Natural killer cell treated with Interleukin-12 subunit alpha and Interleukin-12 subunit beta and Interleukin-15 and Interleukin-18, amount 100 ng/mL, for 72 hours (primary cell): ENCODE results near the gene RBPMS2. TPM values are rescaled to one million over a fixed set of nuclear protein-coding genes. Genes with fewer than 3 reads are reported as not detected.
A peak's percentile ranks its signal among the peaks of the same experiment; 100 is the strongest.

Experiments used
- ATAC-seq, 2 donors: fragments of 150-1000 bp; cut with Tn5 transposase in 1 of 2; sonication (Bioruptor Pico), chemical (Tn5 transposase) in 1 of 2; 2 replicates each; pipeline ENCODE4 v1.10.0; 2021
- DNase-seq: peaks from one replicate; pipeline ENCODE4 v3.0.0; 2022; ENCODE audit warnings: low spot score
- H3K27ac Mint-ChIP-seq, 2 donors: 1 replicate in 1 of 2; 2 replicates in 1 of 2; pipeline ENCODE4 v1.8.0; 2022; ENCODE audit warnings: mixed read lengths in 2 of 2, mild to moderate bottlenecking in 1 of 2, moderate library complexity in 1 of 2
- H3K27me3 Mint-ChIP-seq, 2 donors: 1 replicate in 1 of 2; 2 replicates in 1 of 2; pipeline ENCODE4 v1.8.0; 2022; ENCODE audit warnings: mixed read lengths in 2 of 2
- H3K36me3 Mint-ChIP-seq: one replicate; pipeline ENCODE4 v1.8.0; 2022; ENCODE audit warnings: mixed read lengths
- H3K4me1 Mint-ChIP-seq, 2 donors: 1 replicate in 1 of 2; 2 replicates in 1 of 2; pipeline ENCODE4 v1.8.0; 2022; ENCODE audit warnings: low read depth in 2 of 2, mixed read lengths in 2 of 2, mild to moderate bottlenecking in 1 of 2
- H3K4me3 Mint-ChIP-seq: one replicate; pipeline ENCODE4 v1.8.0; 2022; ENCODE audit warnings: mixed read lengths
- H3K9me3 Mint-ChIP-seq: 2 replicates; pipeline ENCODE4 v1.8.0; 2022; ENCODE audit warnings: mixed read lengths
- total RNA-seq, 2 donors: library from RNA; stranded (reverse); gene quantifications; one replicate each; pipeline ENCODE4 v1.2.3, GENCODE V29; 2022

Gene RBPMS2
- total RNA-seq, 2 donors from 2014 or later, result 0.33 to 1.7 TPM

DNA sequence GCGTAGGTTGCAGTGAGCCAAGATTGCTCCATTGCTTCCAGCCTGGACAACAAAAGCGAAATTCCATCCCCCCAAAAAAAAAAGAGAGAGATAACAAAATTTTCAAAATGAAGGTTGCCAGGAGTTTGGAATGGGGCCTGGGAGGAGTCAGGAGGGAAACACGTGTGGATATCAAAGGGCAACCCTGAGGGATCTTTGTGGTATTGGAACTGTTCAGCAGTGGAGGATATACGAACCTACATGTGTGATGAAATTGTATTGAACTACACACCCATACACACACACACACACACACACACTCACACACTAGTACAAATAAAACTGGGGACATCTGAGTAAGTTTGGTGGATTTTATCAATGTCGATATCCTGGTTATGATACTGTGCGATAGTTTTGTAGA lies 61.8 kb downstream of the RBPMS2 start:
- ATAC-seq (no peak), DNase-seq (no peak)
- H3K27ac Mint-ChIP-seq, result no peak overlapping the region
- H3K27me3 Mint-ChIP-seq, result no peaks in the 10 kb centered on the region
- H3K4me1 Mint-ChIP-seq, result peaks cover 0 to 2% of the 10 kb centered on the region in 2 donors
- no peaks in the 10 kb centered on the region for H3K36me3 Mint-ChIP-seq
- no peak overlapping the region for H3K4me3 Mint-ChIP-seq
- no peaks in the 10 kb centered on the region for H3K9me3 Mint-ChIP-seq

DNA sequence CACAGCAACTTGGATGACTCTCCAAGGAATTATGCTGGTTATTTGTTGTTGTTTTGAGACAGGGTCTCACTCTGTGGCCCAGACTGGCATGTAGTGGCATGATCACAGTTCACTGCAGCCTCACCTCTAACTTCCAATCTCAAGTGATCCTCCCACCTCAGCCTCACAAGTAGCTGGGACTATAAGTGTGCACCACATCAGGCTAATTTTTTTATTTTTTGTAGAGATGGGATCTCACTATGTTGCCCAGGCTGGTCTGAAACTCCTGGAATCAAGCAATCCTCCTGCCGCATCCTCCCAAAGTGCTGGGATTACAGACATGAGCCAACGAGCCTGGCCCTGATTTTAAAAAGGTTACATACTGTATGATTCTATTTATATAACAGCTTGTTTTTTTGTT lies 63.0 kb downstream of the RBPMS2 start:
- ATAC-seq (no peak), DNase-seq (no peak)
- Mint-ChIP-seq H3K4me1 (no peaks in the 10 kb centered on the region), H3K27ac (no peak overlapping the region), H3K27me3 (no peaks in the 10 kb centered on the region), H3K4me3 (no peak overlapping the region), H3K36me3 (no peaks in the 10 kb centered on the region), H3K9me3 (no peaks in the 10 kb centered on the region)

DNA sequence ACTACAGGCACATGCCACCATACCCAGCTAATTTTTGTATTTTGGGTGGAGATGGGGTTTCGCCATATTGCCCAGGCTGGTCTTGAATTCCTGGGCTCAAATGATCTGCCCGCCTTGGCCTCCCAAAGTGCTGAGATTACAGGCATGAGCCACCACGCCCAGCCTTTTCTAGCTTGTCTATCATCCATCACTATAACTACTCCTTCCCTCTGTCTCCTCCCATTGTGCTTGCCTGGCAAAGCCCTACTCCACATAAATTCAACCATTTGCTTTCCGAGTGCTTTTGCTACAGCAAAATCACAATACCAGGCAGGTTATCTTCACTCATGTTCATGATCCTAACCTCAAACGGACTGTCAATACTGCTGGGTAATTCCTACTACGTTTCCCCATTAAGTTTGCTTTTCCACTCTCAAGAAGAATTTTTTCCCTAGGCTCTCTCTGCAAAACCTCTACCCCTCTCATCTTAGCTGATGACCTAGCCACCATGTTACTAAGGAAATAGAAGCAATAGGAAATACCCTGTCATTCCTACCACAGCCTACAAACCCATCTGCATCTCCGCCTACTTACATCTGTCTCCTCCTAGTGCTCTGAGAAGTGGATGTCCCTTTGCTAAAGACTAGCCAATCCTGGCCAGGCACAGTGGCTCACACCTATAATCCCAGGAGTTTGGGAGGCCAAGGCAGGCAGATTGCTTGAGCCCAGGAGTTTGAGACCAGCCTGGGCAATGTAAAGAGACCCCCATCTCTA lies 64.5 kb downstream of the RBPMS2 start:
- no peaks in the 10 kb centered on the region for H3K4me1 Mint-ChIP-seq
- DNase-seq, result no peak
- no peaks in the 10 kb centered on the region for H3K27me3 Mint-ChIP-seq
- no peak overlapping the region for H3K4me3 Mint-ChIP-seq
- H3K9me3 Mint-ChIP-seq, result no peaks in the 10 kb centered on the region
- H3K27ac Mint-ChIP-seq, result peak overlapping the region in 1 of 2 donors; percentile 24
- H3K36me3 Mint-ChIP-seq, result no peaks in the 10 kb centered on the region
- ATAC-seq, result no peak

DNA sequence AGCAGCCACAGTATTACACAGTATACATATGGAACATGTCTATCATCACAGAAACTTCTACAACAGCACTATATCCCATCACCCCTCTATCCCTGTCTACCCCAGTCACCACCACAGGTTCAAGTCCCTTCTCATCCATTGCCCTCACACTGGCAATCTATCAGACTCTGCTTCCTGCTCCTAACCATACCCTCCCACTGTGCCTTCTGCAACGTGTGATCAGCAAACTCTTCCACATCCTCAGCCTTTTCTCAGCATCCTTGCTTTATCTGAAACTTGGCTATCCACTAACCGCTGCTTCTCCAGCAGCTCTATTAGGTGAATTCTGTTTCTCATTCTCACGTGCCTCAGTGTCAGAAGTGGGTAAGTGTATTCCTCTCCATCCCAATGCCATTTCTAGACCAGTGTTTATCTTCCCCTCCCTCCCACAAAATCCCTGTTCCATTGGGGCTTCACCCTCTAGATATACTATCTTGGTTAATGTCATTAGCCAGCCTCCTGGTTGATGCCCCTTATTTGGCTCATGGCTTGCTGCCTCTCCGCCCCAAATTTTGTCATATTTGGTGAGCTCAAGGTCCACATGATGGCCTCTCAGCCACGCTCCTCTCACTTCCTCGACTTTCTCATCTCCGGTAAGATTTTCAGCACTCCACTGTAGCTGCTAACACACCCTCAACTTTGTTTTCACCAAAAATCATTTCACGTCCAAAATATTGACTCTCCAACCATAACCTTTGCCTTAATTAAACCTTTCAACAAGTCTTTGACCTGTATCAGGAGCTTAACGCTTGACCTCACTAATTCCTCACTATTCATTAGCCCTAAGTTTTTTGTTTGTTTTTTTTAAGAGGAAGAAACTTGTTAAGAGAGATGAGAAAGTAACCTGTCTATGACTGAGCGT lies 69.1 kb downstream of the RBPMS2 start:
- Mint-ChIP-seq H3K4me3 (no peak overlapping the region), H3K27me3 (no peaks in the 10 kb centered on the region), H3K4me1 (peaks cover 21 to 22% of the 10 kb centered on the region in 2 donors), H3K36me3 (no peaks in the 10 kb centered on the region), H3K9me3 (no peaks in the 10 kb centered on the region), H3K27ac (no peak overlapping the region)
- DNase-seq (no peak), ATAC-seq (no peak)

DNA sequence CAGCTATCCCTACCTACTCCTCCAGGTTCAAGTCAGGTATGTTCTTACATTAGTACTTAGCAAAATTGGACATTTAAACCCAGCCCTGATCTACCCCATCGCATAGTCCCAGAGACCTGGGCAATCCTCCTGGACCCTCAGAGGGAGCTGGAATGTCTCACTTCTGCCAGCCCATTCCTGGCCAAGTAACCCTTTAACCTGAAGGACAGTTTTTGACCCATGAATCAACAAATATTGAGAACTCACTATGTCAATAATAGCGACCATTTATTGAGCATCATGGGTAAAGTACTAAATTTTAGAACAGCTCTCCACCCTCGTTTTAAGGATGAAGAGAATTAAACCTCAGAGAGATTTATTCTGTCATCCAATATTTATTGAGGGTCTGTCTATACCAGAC lies 70.4 kb downstream of the RBPMS2 start:
- ATAC-seq, result no peak
- no peak for DNase-seq
- Mint-ChIP-seq H3K36me3 (no peaks in the 10 kb centered on the region), H3K4me1 (peaks cover 32% of the 10 kb centered on the region in 2 donors), H3K4me3 (peak overlapping the region; percentile 2), H3K9me3 (no peaks in the 10 kb centered on the region), H3K27ac (no peak overlapping the region), H3K27me3 (no peaks in the 10 kb centered on the region)

DNA sequence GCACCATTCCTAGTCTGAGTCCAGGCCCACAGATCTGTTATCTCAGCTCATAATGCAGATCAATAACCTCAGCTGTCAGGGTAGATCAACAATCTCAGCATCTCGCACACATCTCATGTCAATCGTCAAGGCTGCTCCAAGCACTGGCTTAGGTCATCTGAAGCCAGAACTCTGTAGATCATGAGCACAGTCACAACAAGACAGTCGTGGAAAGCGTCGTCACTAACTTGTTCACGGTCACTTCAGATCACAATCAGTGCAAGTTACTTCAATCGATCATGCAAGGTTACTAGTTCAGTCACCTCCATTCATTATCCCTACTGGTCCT lies 71.8 kb downstream of the RBPMS2 start:
- no peak for ATAC-seq
- no peaks in the 10 kb centered on the region for H3K9me3 Mint-ChIP-seq
- no peaks in the 10 kb centered on the region for H3K27me3 Mint-ChIP-seq
- DNase-seq, result no peak
- H3K27ac Mint-ChIP-seq, result peak overlapping the region; percentile 63 to 76
- H3K4me3 Mint-ChIP-seq, result peak overlapping the region; percentile 78
- no peaks in the 10 kb centered on the region for H3K36me3 Mint-ChIP-seq
- peaks cover 41 to 43% of the 10 kb centered on the region in 2 donors for H3K4me1 Mint-ChIP-seq

DNA sequence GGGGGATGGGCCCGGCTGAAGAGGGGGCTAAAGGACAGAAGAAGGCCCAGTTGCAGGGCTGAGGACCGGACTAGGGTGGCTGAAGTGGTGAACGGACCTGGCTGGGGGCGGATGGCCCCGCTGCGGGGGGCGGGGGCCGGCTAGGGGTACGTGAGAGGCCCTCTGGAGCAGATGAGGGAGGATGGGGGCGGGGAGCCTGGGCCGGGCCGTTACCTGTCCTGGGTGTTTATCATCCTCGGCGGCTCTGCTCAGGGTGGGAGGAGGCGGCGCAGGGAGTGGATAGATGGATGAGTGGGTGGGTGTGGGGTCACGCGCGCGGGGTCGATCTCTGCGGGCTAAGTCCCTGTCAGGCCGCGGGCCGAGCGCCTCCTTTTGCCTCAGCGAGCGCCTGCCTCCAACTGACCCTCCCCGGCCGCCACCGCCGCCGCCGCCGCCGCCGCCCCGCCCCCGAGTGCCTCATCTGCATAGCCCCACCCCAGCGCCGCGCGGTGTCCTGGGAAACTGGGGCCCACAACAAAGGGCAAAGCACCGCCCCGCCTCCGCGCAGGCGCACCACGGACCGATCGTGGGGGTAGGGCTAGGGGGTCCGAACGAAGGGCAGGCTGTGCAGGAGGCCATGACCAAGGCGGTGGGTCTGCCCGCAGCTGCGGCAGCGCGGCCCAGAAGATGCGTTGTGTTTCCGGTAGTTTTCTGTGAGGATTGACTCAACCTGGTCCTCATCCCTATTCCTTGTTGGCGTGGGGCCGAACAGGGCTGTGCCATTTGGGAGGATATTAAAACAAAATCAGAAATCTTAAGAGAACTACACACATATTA lies 72.4 kb downstream of the RBPMS2 start:
- Mint-ChIP-seq H3K27me3 (no peaks in the 10 kb centered on the region), H3K4me1 (peaks cover 45% of the 10 kb centered on the region in 2 donors), H3K27ac (peak overlapping the region; percentile 63 to 76), H3K9me3 (no peaks in the 10 kb centered on the region), H3K4me3 (peak overlapping the region; percentile 78), H3K36me3 (no peaks in the 10 kb centered on the region)
- ATAC-seq, result peak; percentile 98
- peak; percentile 96 for DNase-seq

DNA sequence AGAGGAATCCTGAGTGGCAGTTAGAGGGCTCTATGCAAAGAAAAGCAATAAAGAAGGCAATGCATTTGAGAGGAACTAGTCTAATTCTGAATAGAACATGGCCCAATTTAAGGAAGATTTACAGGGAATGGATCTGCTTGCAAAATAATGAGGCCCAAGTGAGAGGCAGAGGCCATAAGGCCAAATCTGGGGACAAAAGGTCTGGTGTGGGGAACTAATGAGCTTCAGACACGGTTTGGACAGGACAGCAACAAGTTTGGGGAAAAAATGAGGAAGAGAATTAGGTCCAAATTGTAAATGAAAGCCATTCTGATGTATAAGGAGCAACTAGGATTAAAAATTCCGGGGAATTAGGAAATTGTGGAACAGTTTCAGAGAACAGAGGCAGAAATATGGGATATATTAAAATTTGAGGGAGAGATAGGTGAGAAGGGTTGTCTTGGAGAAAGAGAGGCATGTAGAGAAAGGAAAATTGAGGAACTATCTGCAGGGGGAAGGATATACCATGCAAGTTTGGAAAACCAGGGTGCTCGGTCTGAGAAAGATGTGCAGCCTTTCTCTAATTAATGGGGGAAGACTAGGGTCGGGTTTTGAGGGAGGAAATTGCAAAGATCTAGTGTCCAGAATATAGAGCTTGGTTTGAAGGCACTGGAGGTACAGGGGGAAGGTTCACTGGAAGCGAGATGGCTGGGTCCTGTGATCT lies 73.8 kb downstream of the RBPMS2 start:
- Mint-ChIP-seq H3K27me3 (no peaks in the 10 kb centered on the region), H3K4me1 (peaks cover 50% of the 10 kb centered on the region in 2 donors), H3K9me3 (no peaks in the 10 kb centered on the region), H3K36me3 (no peaks in the 10 kb centered on the region), H3K27ac (peak overlapping the region; percentile 63 to 76), H3K4me3 (peak overlapping the region; percentile 78)
- ATAC-seq, result no peak
- no peak for DNase-seq

DNA sequence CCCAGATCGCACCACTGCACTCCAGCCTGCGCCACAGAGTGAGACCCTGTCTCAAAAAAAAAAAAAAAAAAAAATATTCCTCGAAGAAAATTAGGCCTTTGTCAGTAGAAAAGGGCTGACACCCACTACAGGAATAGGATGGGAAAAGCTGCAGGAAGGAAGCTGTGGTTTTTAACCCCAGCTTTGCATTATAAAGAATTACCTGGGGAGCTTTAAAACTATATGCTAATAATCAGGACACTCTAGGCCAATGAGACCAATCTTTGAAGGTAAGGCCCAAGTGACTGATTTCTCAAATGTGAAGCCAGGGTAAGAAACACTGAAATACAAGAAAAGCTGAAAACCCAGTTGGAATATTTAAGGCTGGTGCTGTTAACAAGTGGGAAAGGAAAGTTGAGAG lies 74.3 kb downstream of the RBPMS2 start:
- no peaks in the 10 kb centered on the region for H3K9me3 Mint-ChIP-seq
- peak overlapping the region; percentile 78 for H3K4me3 Mint-ChIP-seq
- H3K27me3 Mint-ChIP-seq, result no peaks in the 10 kb centered on the region
- peak overlapping the region; percentile 63 to 76 for H3K27ac Mint-ChIP-seq
- peaks cover 50% of the 10 kb centered on the region in 2 donors for H3K4me1 Mint-ChIP-seq
- no peaks in the 10 kb centered on the region for H3K36me3 Mint-ChIP-seq
- DNase-seq (no peak), ATAC-seq (no peak)

DNA sequence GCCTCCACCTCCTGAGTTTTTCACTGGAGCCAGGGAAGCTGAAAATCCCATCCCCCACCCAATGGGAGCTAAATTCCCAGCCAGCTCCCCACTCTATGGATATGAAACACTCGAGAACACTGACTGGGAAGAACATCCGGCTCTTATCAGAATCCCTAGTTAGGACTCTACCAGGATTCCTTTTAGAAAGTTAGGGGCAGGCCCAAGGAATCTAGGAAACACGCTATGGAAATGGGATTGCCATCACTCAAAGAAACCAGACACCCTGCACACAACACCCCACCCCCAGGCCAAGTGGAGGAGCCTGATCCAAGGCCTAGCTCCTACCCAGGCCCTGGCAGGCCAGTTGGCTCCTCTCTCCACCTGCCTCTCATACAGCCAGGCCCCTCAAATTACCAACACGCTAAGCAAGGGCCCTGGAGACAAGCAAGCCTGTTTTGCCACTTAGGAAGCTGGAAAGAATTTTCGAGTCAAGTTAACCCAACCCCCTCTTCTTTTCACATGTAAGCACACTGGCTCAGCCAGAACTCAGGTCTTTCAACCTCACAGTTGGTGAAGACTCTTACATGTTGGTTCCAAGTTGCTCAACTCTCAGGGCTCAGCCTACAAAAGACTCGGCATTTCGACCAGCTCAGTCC lies 75.5 kb downstream of the RBPMS2 start:
- no peaks in the 10 kb centered on the region for H3K9me3 Mint-ChIP-seq
- ATAC-seq, result no peak
- H3K27ac Mint-ChIP-seq, result peak overlapping the region; percentile 11 to 76
- no peaks in the 10 kb centered on the region for H3K36me3 Mint-ChIP-seq
- H3K4me1 Mint-ChIP-seq, result peaks cover 50 to 57% of the 10 kb centered on the region in 2 donors
- no peak for DNase-seq
- H3K4me3 Mint-ChIP-seq, result no peak overlapping the region
- no peaks in the 10 kb centered on the region for H3K27me3 Mint-ChIP-seq

DNA sequence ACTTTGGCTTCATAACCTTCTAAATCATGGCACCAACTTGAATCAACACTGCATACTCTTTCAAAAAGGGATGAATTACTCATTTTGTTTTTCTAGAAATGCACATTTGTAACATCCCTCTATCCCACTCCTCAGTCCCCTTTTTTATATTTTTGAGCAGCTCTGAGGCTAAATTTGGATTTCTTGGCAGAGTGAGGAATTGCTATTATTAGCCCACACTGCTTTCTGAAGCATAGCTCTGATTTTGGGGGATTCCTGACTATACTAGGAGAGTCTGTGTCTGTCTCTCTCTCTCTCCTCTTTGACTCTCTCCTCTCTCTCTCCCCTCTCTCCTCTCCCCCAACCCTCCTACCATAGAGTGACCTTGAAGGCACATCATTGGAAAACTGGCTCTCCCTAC lies 76.6 kb downstream of the RBPMS2 start:
- Mint-ChIP-seq H3K4me3 (no peak overlapping the region), H3K27ac (peak overlapping the region; percentile 11 to 76), H3K9me3 (no peaks in the 10 kb centered on the region), H3K27me3 (no peaks in the 10 kb centered on the region), H3K4me1 (peaks cover 49 to 56% of the 10 kb centered on the region in 2 donors), H3K36me3 (no peaks in the 10 kb centered on the region)
- DNase-seq (no peak), ATAC-seq (no peak)

DNA sequence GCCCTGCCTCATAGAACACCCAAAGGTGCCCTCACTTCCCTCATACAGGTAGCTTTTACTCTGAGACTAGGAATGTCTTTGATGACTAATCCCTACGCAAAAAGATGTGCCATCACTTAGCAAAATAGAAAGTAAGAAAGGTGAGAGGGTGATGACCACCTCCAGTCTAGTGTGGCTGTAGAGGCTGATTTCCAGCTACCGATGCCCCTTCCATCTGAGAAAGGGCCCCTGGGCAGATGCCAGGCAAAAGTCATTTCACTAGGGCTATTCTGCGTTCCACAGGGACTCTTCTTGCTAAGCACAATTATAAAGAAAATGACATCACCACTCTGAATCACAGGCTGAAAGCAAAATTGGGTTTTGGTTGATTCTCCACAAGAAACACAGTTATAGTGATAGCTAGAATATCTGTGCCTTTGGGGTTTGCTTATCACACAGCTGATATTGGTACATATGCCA lies 77.4 kb downstream of the RBPMS2 start:
- peaks cover 43 to 54% of the 10 kb centered on the region in 2 donors for H3K4me1 Mint-ChIP-seq
- H3K27me3 Mint-ChIP-seq, result no peaks in the 10 kb centered on the region
- H3K36me3 Mint-ChIP-seq, result no peaks in the 10 kb centered on the region
- DNase-seq, result no peak
- no peak overlapping the region for H3K4me3 Mint-ChIP-seq
- H3K27ac Mint-ChIP-seq, result peak overlapping the region in 1 of 2 donors; percentile 76
- H3K9me3 Mint-ChIP-seq, result no peaks in the 10 kb centered on the region
- peak in 1 of 2 donors; percentile 14 for ATAC-seq

DNA sequence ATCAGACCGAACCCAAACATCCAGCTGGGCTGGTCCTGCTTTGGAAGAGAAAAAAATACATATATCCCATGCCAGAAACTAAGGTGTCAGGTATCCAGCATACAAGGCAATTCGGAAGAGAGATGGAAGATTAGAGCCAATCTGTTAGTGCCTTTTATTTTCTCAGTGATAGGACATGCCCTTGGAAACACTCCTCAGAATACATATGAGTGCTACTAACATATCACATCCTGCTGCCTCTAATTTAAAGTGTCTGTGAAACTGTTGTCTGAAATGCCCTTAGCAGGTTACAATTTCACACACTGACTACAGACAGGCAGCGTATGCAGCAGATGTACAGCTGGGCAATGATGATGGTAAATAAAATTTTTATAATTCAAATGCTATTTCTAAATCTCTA lies 78.9 kb downstream of the RBPMS2 start:
- ATAC-seq (no peak), DNase-seq (no peak)
- H3K36me3 Mint-ChIP-seq, result no peaks in the 10 kb centered on the region
- H3K27ac Mint-ChIP-seq, result peak overlapping the region in 1 of 2 donors; percentile 56
- H3K27me3 Mint-ChIP-seq, result no peaks in the 10 kb centered on the region
- H3K9me3 Mint-ChIP-seq, result no peaks in the 10 kb centered on the region
- no peak overlapping the region for H3K4me3 Mint-ChIP-seq
- peaks cover 31 to 45% of the 10 kb centered on the region in 2 donors for H3K4me1 Mint-ChIP-seq
